ENCODE results near the gene DAZL. TPM values are rescaled to one million over a fixed set of nuclear protein-coding genes. Genes with fewer than 3 reads are reported as not detected.
A peak's percentile ranks its signal among the peaks of the same experiment; 100 is the strongest.

The DAZL gene
- total and polyA plus RNA-seq, 10 of the 15 experiments (the other 5 are each of a cell fraction or from before 2014, with no cell fraction given), result 0.04 to 0.48 (median 0.13) TPM; not detected in 1

- in situ Hi-C loops (cut with MboI), result no loop called here
- peak overlapping the region; percentile 17; the same call in 1 of the 2 replicates for H2AFZ ChIP-seq (ENCODE audit: control insufficient read depth, low read depth, low read length)
- WGBS (ENCODE audit: insufficient coverage, insufficient replicate concordance, low lambda C conversion rate, missing lambda C conversion rate), result 10% methylated on average over 3 of the region's 3 CpGs
- peaks cover 5% of the 10 kb centered on the region for H3K4me1 ChIP-seq (ENCODE audit: control insufficient read depth, insufficient read depth, low read length)
- no peak overlapping the region for H3K4me3 ChIP-seq
- ChIA-PET RAD21 (ENCODE audit: unreplicated experiment) (no interaction called here), SMC1A (ENCODE audit: uncharacterized antibody, unreplicated experiment) (interaction anchor here (0.9 to 1.2 kb wide), 2 partner anchors 10 to 15 kb away, joined by 3 to 5 read pairs; no protein-coding TSS in a partner anchor), POLR2A (no interaction called here), CTCF (no interaction called here)
- no peaks in the 10 kb centered on the region for H4K20me1 ChIP-seq (ENCODE audit: control insufficient read depth, insufficient read depth)
- BruUV-seq (replicated peaks), result no TSS peak
- H3K4me2 ChIP-seq (ENCODE audit: control insufficient read depth, insufficient read depth), result peak overlapping the region; percentile 0; the same call in 1 of the 2 replicates
- no peaks in the 10 kb centered on the region for H3K9me3 ChIP-seq (replicated peaks; ENCODE audit: control insufficient read depth, insufficient read depth, low read length)
- no peak overlapping the region for H3K9ac ChIP-seq (ENCODE audit: control insufficient read depth, insufficient read depth, low read length)
- ATAC-seq (peak; percentile 44), FAIRE-seq (no peak), DNase-seq (ENCODE audit: low read depth, low spot score) (peak; percentile 16)
- TF ChIP-seq RUNX3 (IDR thresholded peaks at IDR 0.05; ENCODE audit: low read length), result peak; percentile 56
- TF ChIP-seq, protein P1, sequence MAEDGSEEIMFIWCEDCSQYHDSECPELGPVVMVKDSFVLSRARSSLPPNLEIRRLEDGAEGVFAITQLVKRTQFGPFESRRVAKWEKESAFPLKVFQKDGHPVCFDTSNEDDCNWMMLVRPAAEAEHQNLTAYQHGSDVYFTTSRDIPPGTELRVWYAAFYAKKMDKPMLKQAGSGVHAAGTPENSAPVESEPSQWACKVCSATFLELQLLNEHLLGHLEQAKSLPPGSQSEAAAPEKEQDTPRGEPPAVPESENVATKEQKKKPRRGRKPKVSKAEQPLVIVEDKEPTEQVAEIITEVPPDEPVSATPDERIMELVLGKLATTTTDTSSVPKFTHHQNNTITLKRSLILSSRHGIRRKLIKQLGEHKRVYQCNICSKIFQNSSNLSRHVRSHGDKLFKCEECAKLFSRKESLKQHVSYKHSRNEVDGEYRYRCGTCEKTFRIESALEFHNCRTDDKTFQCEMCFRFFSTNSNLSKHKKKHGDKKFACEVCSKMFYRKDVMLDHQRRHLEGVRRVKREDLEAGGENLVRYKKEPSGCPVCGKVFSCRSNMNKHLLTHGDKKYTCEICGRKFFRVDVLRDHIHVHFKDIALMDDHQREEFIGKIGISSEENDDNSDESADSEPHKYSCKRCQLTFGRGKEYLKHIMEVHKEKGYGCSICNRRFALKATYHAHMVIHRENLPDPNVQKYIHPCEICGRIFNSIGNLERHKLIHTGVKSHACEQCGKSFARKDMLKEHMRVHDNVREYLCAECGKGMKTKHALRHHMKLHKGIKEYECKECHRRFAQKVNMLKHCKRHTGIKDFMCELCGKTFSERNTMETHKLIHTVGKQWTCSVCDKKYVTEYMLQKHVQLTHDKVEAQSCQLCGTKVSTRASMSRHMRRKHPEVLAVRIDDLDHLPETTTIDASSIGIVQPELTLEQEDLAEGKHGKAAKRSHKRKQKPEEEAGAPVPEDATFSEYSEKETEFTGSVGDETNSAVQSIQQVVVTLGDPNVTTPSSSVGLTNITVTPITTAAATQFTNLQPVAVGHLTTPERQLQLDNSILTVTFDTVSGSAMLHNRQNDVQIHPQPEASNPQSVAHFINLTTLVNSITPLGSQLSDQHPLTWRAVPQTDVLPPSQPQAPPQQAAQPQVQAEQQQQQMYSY (CRISPR knock-in tag; IDR thresholded peaks at IDR 0.05), result no peak
- intact Hi-C loops (cut with micrococcal nuclease; ENCODE audit: unreplicated experiment), result no loop called here
- H3K27me3 ChIP-seq (replicated peaks in 1 of 2; ENCODE audit: control insufficient read depth in 2 of 2, insufficient read depth in 2 of 2, low read length in 1 of 2), result no peaks in the 10 kb centered on the region; a peak in 1 of 4 replicates
- no peak overlapping the region for H3K27ac ChIP-seq (ENCODE audit: control insufficient read depth, insufficient read depth)
- no peaks in the 10 kb centered on the region for H3K36me3 ChIP-seq (ENCODE audit: control insufficient read depth in 2 of 2, insufficient read depth in 2 of 2, low read length in 1 of 2)
- no peaks in the 10 kb centered on the region for H3K79me2 ChIP-seq (ENCODE audit: control insufficient read depth, insufficient read depth, low read length)
Measured at GRCh38 chr3:16633948-16634347, 28.7 kb upstream of the DAZL start.

- in situ Hi-C loops (cut with MboI), result no loop called here
- Histone ChIP-seq H3K4me1 (ENCODE audit: control insufficient read depth, insufficient read depth, low read length) (peaks cover 5% of the 10 kb centered on the region), H3K4me2 (ENCODE audit: control insufficient read depth, insufficient read depth) (no peak overlapping the region), H3K27ac (ENCODE audit: control insufficient read depth, insufficient read depth) (no peak overlapping the region), H2AFZ (ENCODE audit: control insufficient read depth, low read depth, low read length) (no peak overlapping the region), H3K4me3 (no peak overlapping the region), H3K27me3 (replicated peaks in 1 of 2; ENCODE audit: control insufficient read depth in 2 of 2, insufficient read depth in 2 of 2, low read length in 1 of 2) (no peaks in the 10 kb centered on the region; a peak in 1 of 4 replicates), H4K20me1 (ENCODE audit: control insufficient read depth, insufficient read depth) (no peaks in the 10 kb centered on the region), H3K36me3 (ENCODE audit: control insufficient read depth in 2 of 2, insufficient read depth in 2 of 2, low read length in 1 of 2) (no peaks in the 10 kb centered on the region), H3K79me2 (ENCODE audit: control insufficient read depth, insufficient read depth, low read length) (no peaks in the 10 kb centered on the region), H3K9me3 (replicated peaks; ENCODE audit: control insufficient read depth, insufficient read depth, low read length) (no peaks in the 10 kb centered on the region), H3K9ac (ENCODE audit: control insufficient read depth, insufficient read depth, low read length) (no peak overlapping the region)
- ATAC-seq (no peak), FAIRE-seq (no peak), DNase-seq (ENCODE audit: low read depth, low spot score) (no peak)
- 24% methylated on average over 2 of the region's 2 CpGs for WGBS (ENCODE audit: insufficient coverage, insufficient replicate concordance, low lambda C conversion rate, missing lambda C conversion rate)
- POLR2A ChIA-PET, result interaction anchor here (0.5 kb wide), 1 partner anchor 987 kb away, joined by 3 read pairs; no protein-coding TSS in a partner anchor
- RAD21 ChIA-PET (ENCODE audit: unreplicated experiment), result no interaction called here
- CTCF ChIA-PET, result no interaction called here
- intact Hi-C loops (cut with micrococcal nuclease; ENCODE audit: unreplicated experiment), result no loop called here
- BruUV-seq (replicated peaks), result no TSS peak
- SMC1A ChIA-PET (ENCODE audit: uncharacterized antibody, unreplicated experiment), result no interaction called here
- TF ChIP-seq IKZF1 (conservative IDR thresholded peaks at IDR 0.05) (0 out of 2 replicates have a peak, but pooled peaks have one; percentile 37), NR2F1 (conservative IDR thresholded peaks at IDR 0.05) (0 out of 2 replicates have a peak, but pooled peaks have one; percentile 40), SPI1 (IDR thresholded peaks at IDR 0.05; ENCODE audit: borderline replicate concordance, insufficient read depth, low read depth, low read length) (peak; percentile 44; the same call in 1 of the 2 replicates), SMARCA5 (IDR thresholded peaks at IDR 0.05) (no peak), EGR1 (IDR thresholded peaks at IDR 0.05; ENCODE audit: borderline replicate concordance in 1 of 2, low read depth in 2 of 2, low read length in 2 of 2) (no peak), MTA2 (IDR thresholded peaks at IDR 0.05; ENCODE audit: low read depth) (peak; percentile 61; the same call in 1 of the 2 replicates), ZNF217 (IDR thresholded peaks at IDR 0.05) (no peak), CBX5 (IDR thresholded peaks at IDR 0.05; ENCODE audit: low read depth) (no peak), BRCA1 (IDR thresholded peaks at IDR 0.05; ENCODE audit: low read depth, low read length) (no peak), SMC3 (IDR thresholded peaks at IDR 0.05; ENCODE audit: borderline replicate concordance, low read length) (no peak)
Measured at GRCh38 chr3:16632395-16632794, 27.2 kb upstream of the DAZL start.
